Ureter (tissue), 1 donor: ENCODE data around the gene MCEE. TPM values are rescaled to one million over a fixed set of nuclear protein-coding genes. Genes with fewer than 3 reads are reported as not detected.

Source experiments
- total RNA-seq: library from RNA; stranded (reverse); gene quantifications from one replicate; pipeline ENCODE4 v1.2.4, GENCODE V29; 2023
- donor health status: DM: yes; HTN: yes; CAD: no.

The MCEE gene
- total RNA-seq, 1 donor from 2014 or later: 26.3 TPM

Other genes starting within 250 kb of the MCEE start
- 0.44 TPM for gene VAX2, start 229.7 kb downstream of the MCEE start, total RNA-seq
- gene ATP6V1B1, start 194.3 kb downstream of the MCEE start, total RNA-seq: 2.4 TPM
- gene ANKRD53, start 151.6 kb downstream of the MCEE start, total RNA-seq: 1.8 TPM
- gene TEX261, start 135.4 kb downstream of the MCEE start, total RNA-seq: 74.5 TPM
- gene NAGK, start 61.6 kb downstream of the MCEE start, total RNA-seq: 166 TPM
- 54.0 TPM for gene MPHOSPH10, start 405 bp upstream of the MCEE start, total RNA-seq
- 11.6 TPM for gene PAIP2B, start 96.9 kb upstream of the MCEE start, total RNA-seq
- gene ZNF638, start 201.6 kb upstream of the MCEE start, total RNA-seq: 209 TPM